ENCODE measurements around the gene EGFR. TPM values are rescaled to one million over a fixed set of nuclear protein-coding genes. Genes with fewer than 3 reads are reported as not detected.

Gene EGFR
- total and polyA plus RNA-seq, 4 donors: 24.1 to 57.6 (median 29.9) TPM

DNA sequence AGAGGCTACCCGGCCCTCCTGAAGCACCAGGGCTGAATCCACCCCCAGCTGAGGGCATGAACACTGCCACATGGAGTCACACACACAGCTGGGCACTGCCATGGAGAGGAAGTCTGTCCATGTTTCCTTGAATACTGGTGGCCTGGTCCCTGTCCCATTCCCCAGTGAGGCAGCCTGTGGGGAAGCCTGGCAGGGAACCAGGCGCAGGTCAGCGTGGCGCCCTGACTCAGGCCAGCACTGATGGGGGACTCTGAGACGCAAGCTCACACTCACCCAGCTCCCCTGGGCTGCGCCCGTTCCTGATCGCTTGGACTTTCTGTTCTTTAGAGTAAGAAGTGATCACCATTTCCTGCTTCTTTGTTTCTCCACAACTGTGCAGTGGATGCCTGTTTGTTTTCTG, 128.3 kb downstream of the EGFR start:
- Histone ChIP-seq H3K27me3 (ENCODE audit: control insufficient read depth, insufficient read depth, low read length) (no peaks in the 10 kb centered on the region), H3K4me1 (ENCODE audit: control insufficient read depth, insufficient read depth, low read length) (no peaks in the 10 kb centered on the region), H3K27ac (ENCODE audit: low read depth, low read length) (no peak overlapping the region), H3K9me3 (ENCODE audit: control insufficient read depth, insufficient read depth, low read length) (no peaks in the 10 kb centered on the region), H3K36me3 (ENCODE audit: control insufficient read depth, insufficient read depth, low read length) (peaks cover 29% of the 10 kb centered on the region), H3K4me3 (ENCODE audit: low read depth, low read length) (no peak overlapping the region)
- 89% methylated on average over 8 of the region's 8 CpGs for WGBS (ENCODE audit: insufficient coverage)
- no peak for DNase-seq (ENCODE audit: low read depth in 4 of 6, low spot score in 6 of 6)

DNA sequence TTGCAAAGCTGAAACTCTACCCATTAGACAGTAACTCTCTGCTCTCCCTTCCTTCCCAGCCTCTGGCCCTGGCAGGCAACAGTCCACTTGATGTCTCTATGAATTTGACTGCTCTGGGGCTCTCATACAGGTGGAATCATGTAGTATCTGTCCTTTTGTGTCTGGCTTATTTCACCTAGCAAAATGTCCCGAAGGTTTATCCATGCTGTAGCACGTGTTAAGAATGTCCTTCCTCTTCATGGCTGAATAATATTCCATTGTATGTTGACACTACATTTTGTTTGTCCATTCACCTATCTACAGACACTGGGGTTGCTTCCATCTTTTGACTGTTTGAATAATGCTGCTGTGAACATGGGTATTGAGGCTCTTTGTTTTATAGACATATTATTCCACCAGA, 128.9 kb downstream of the EGFR start:
- no CpG with 5 or more reads among the region's 2 CpGs for WGBS (ENCODE audit: insufficient coverage)
- H3K27me3 ChIP-seq (ENCODE audit: control insufficient read depth, insufficient read depth, low read length): no peaks in the 10 kb centered on the region
- H3K9me3 ChIP-seq (ENCODE audit: control insufficient read depth, insufficient read depth, low read length): no peaks in the 10 kb centered on the region
- no peaks in the 10 kb centered on the region for H3K4me1 ChIP-seq (ENCODE audit: control insufficient read depth, insufficient read depth, low read length)
- H3K4me3 ChIP-seq (ENCODE audit: low read depth, low read length): no peak overlapping the region
- peaks cover 32% of the 10 kb centered on the region for H3K36me3 ChIP-seq (ENCODE audit: control insufficient read depth, insufficient read depth, low read length)
- no peak for DNase-seq (ENCODE audit: low read depth in 4 of 6, low spot score in 6 of 6)
- no peak overlapping the region for H3K27ac ChIP-seq (ENCODE audit: low read depth, low read length)

DNA sequence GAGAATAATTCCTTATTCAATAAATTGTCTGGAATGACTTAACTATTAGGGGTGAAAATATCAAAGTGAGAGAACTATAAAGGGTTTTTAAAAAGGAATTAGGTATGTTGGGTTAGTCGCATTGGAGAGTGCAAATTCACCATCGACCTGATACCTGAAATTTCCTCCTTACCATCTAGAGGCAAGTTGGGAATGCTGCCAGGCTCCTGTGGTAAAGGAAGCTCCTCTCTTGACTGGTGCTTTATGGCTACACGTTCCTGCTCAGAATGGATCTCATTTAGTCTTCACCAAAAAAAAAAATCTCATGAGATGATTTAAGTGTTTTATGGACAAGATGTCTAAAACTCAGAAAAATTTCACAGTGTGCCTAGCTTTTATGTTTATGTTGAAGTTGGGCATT, 129.8 kb downstream of the EGFR start:
- H3K9me3 ChIP-seq (ENCODE audit: control insufficient read depth, insufficient read depth, low read length): no peaks in the 10 kb centered on the region
- H3K36me3 ChIP-seq (ENCODE audit: control insufficient read depth, insufficient read depth, low read length): peaks cover 35% of the 10 kb centered on the region
- DNase-seq (ENCODE audit: low read depth in 4 of 6, low spot score in 6 of 6): no peak
- no CpG with 5 or more reads among the region's 3 CpGs for WGBS (ENCODE audit: insufficient coverage)
- no peak overlapping the region for H3K27ac ChIP-seq (ENCODE audit: low read depth, low read length)
- no peak overlapping the region for H3K4me3 ChIP-seq (ENCODE audit: low read depth, low read length)
- H3K4me1 ChIP-seq (ENCODE audit: control insufficient read depth, insufficient read depth, low read length): no peaks in the 10 kb centered on the region
- no peaks in the 10 kb centered on the region for H3K27me3 ChIP-seq (ENCODE audit: control insufficient read depth, insufficient read depth, low read length)

DNA sequence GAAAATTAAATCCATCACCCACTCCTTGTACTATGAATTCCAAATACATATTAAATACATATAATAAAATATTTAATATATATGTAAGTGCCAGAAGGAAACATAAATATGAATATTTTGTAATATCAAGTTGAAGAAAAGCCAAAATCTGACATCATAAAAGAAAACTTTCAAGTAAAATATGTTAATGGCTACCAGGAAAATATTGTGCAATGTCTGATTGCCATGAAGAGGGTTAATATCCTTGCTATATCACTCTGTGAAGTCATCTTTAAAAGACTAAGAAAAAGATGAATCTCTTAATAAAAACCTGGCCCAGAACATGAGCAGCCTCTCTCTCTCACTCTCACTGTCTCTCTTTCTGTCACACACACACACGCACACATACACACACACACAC, 130.2 kb downstream of the EGFR start:
- H3K9me3 ChIP-seq (ENCODE audit: control insufficient read depth, insufficient read depth, low read length): no peaks in the 10 kb centered on the region
- no peak overlapping the region for H3K4me3 ChIP-seq (ENCODE audit: low read depth, low read length)
- no CpG with 5 or more reads among the region's 1 CpG for WGBS (ENCODE audit: insufficient coverage)
- no peak for DNase-seq (ENCODE audit: low read depth in 4 of 6, low spot score in 6 of 6)
- no peaks in the 10 kb centered on the region for H3K27me3 ChIP-seq (ENCODE audit: control insufficient read depth, insufficient read depth, low read length)
- no peaks in the 10 kb centered on the region for H3K4me1 ChIP-seq (ENCODE audit: control insufficient read depth, insufficient read depth, low read length)
- peaks cover 38% of the 10 kb centered on the region for H3K36me3 ChIP-seq (ENCODE audit: control insufficient read depth, insufficient read depth, low read length)
- no peak overlapping the region for H3K27ac ChIP-seq (ENCODE audit: low read depth, low read length)

DNA sequence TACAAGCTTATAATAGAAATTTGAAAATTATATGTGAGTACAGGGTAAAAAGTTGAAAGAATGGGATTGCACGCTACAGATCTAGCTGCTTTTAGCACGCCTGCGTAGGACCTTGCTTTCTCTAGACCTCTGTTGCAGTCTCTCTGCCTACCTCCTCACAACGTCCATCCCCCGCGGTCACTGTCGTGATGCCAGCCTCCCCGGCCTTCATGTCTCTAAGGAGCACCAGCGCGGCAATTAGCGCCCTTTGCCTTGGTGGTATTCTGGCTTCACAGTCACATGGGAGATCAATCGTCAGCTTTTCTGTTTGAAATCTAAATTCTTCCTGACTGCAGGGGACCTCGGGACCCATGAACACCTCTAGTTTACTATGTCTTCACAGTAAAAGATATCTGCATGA, 131.3 kb downstream of the EGFR start:
- DNase-seq (ENCODE audit: low read depth in 4 of 6, low spot score in 6 of 6): no peak
- Histone ChIP-seq H3K4me3 (ENCODE audit: low read depth, low read length) (no peak overlapping the region), H3K27ac (ENCODE audit: low read depth, low read length) (no peak overlapping the region), H3K9me3 (ENCODE audit: control insufficient read depth, insufficient read depth, low read length) (no peaks in the 10 kb centered on the region), H3K4me1 (ENCODE audit: control insufficient read depth, insufficient read depth, low read length) (no peaks in the 10 kb centered on the region), H3K27me3 (ENCODE audit: control insufficient read depth, insufficient read depth, low read length) (no peaks in the 10 kb centered on the region), H3K36me3 (ENCODE audit: control insufficient read depth, insufficient read depth, low read length) (peaks cover 35% of the 10 kb centered on the region)
- 87% methylated on average over 12 of the region's 13 CpGs for WGBS (ENCODE audit: insufficient coverage)

DNA sequence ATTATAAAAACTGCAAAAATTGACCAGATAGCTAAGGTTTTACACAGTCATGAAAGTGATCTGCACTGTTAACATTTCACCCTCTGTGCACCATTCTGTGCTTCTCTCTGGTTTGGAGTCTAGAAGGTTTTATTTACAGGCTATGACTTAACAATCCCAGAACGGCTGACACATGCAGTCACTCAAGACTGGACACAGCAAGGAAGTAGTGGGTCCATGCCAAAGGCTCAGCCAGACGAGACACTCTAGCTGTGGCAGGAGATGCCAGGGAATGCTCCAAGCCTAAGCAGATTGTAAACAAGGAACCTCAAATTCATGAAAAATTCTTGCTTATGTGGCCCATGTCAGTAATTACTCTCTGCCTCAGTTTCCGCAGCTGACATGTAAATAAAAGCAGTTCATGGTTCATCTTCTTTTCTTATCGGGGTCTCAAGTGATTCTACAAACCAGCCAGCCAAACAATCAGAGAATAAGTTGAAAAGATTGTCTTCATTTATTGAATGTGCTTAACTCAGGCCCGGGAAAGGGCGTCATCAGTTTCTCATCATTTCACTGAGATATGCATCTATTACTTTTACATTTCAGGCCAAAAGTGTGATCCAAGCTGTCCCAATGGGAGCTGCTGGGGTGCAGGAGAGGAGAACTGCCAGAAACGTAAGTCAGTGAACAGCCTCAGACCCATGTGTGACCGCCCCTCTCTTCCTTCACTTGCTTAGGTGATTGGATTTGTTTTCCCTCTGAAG, 132.1 kb downstream of the EGFR start:
- WGBS (ENCODE audit: insufficient coverage): 64% methylated on average over 2 of the region's 8 CpGs
- no peaks in the 10 kb centered on the region for H3K9me3 ChIP-seq (ENCODE audit: control insufficient read depth, insufficient read depth, low read length)
- H3K4me3 ChIP-seq (ENCODE audit: low read depth, low read length): no peak overlapping the region
- no peaks in the 10 kb centered on the region for H3K4me1 ChIP-seq (ENCODE audit: control insufficient read depth, insufficient read depth, low read length)
- DNase-seq (ENCODE audit: low read depth in 4 of 6, low spot score in 6 of 6): no peak
- H3K27ac ChIP-seq (ENCODE audit: low read depth, low read length): no peak overlapping the region
- no peaks in the 10 kb centered on the region for H3K27me3 ChIP-seq (ENCODE audit: control insufficient read depth, insufficient read depth, low read length)
- H3K36me3 ChIP-seq (ENCODE audit: control insufficient read depth, insufficient read depth, low read length): peaks cover 39% of the 10 kb centered on the region

DNA sequence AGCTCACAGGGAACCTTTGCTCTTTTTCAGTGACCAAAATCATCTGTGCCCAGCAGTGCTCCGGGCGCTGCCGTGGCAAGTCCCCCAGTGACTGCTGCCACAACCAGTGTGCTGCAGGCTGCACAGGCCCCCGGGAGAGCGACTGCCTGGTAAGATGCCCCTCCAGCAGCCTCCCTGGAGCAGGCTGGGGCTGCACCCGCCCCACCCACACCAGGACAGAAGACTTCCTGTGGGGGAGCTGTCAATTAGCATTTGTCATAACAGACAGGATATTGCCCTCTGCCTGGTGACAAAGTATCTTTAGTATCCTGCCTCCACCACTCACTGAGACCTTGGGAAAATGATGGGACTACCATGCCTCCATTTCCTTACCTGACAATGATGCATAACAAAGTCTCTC, 133.7 kb downstream of the EGFR start:
- no peaks in the 10 kb centered on the region for H3K27me3 ChIP-seq (ENCODE audit: control insufficient read depth, insufficient read depth, low read length)
- DNase-seq (ENCODE audit: low read depth in 4 of 6, low spot score in 6 of 6): no peak
- H3K36me3 ChIP-seq (ENCODE audit: control insufficient read depth, insufficient read depth, low read length): peaks cover 42% of the 10 kb centered on the region
- H3K4me3 ChIP-seq (ENCODE audit: low read depth, low read length): no peak overlapping the region
- no peaks in the 10 kb centered on the region for H3K9me3 ChIP-seq (ENCODE audit: control insufficient read depth, insufficient read depth, low read length)
- no peak overlapping the region for H3K27ac ChIP-seq (ENCODE audit: low read depth, low read length)
- peaks cover 5% of the 10 kb centered on the region for H3K4me1 ChIP-seq (ENCODE audit: control insufficient read depth, insufficient read depth, low read length)
- WGBS (ENCODE audit: insufficient coverage): 86% methylated on average over 6 of the region's 6 CpGs

DNA sequence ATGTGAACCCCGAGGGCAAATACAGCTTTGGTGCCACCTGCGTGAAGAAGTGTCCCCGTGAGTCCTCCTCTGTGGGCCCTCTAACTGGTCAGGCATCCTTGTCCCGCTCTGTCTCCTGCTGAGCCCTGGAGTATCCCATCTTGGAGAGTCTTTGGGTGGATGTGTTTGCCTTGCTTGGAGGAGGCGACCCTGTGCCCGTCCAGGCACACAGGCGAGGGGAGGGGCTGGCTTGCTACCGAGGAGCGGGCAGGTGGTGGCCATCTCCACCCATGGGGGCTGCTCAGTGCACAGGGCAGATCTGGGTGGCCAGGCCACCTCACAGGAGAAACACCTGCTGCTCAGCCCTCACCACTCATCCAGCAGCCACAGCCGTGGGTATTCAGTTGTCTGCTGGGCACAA, 135.3 kb downstream of the EGFR start:
- Histone ChIP-seq H3K36me3 (ENCODE audit: control insufficient read depth, insufficient read depth, low read length) (peaks cover 49% of the 10 kb centered on the region), H3K27ac (ENCODE audit: low read depth, low read length) (no peak overlapping the region), H3K27me3 (ENCODE audit: control insufficient read depth, insufficient read depth, low read length) (no peaks in the 10 kb centered on the region), H3K9me3 (ENCODE audit: control insufficient read depth, insufficient read depth, low read length) (no peaks in the 10 kb centered on the region), H3K4me1 (ENCODE audit: control insufficient read depth, insufficient read depth, low read length) (peaks cover 5% of the 10 kb centered on the region), H3K4me3 (ENCODE audit: low read depth, low read length) (no peak overlapping the region)
- 93% methylated on average over 10 of the region's 10 CpGs for WGBS (ENCODE audit: insufficient coverage)
- no peak for DNase-seq (ENCODE audit: low read depth in 4 of 6, low spot score in 6 of 6)

DNA sequence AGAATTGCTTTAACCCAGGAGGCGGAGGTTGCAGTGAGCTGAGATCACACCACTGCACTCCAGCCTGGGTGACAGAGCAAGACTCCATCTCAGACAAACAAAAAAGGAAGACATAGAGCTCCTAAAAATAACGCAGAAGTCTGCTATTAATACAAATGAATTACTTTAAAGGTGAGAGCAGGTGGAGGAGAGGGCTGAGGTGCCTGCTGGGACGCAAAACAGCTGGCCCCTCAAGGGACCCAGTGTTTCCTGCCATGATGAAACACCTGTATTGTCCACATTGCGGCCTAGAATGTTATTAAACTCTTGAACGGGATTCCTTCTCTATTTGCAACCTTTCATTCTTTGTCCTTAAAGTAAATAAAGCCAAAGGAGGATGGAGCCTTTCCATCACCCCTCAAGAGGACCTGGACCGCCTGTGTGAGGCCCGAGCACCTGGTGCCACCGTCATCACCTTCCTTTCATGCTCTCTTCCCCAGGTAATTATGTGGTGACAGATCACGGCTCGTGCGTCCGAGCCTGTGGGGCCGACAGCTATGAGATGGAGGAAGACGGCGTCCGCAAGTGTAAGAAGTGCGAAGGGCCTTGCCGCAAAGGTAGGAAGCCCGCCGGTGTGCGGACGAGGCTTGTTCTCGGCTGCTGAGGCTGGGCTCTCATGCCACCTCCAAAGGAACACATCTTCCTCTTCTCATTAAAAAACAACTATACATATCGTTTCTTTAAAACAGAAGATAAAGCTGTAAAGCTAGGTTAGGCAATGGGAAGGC, 136.7 kb downstream of the EGFR start:
- H3K9me3 ChIP-seq (ENCODE audit: control insufficient read depth, insufficient read depth, low read length): no peaks in the 10 kb centered on the region
- peaks cover 5% of the 10 kb centered on the region for H3K4me1 ChIP-seq (ENCODE audit: control insufficient read depth, insufficient read depth, low read length)
- no peak for DNase-seq (ENCODE audit: low read depth in 4 of 6, low spot score in 6 of 6)
- H3K27ac ChIP-seq (ENCODE audit: low read depth, low read length): no peak overlapping the region
- H3K4me3 ChIP-seq (ENCODE audit: low read depth, low read length): no peak overlapping the region
- H3K27me3 ChIP-seq (ENCODE audit: control insufficient read depth, insufficient read depth, low read length): no peaks in the 10 kb centered on the region
- H3K36me3 ChIP-seq (ENCODE audit: control insufficient read depth, insufficient read depth, low read length): peaks cover 50% of the 10 kb centered on the region
- WGBS (ENCODE audit: insufficient coverage): 99% methylated on average over 14 of the region's 24 CpGs
